Motor neuron (in vitro differentiated cells): ENCODE measurements around the gene IGF2. TPM values are rescaled to one million over a fixed set of nuclear protein-coding genes. Genes with fewer than 3 reads are reported as not detected.

ENCODE experiments used
- ATAC-seq, 8 experiments: fragments of 200-7000 bp; cut with Tn5 transposase; replicated peaks in 6 of 8; 2 replicates each; pipeline ENCODE4 v1.8.0; 2021; ENCODE audit warnings: mild to moderate bottlenecking in 8 of 8, moderate library complexity in 8 of 8
- H3K27ac ChIP-seq, 2 donors: fragments of 250-450 bp; sonication (Bioruptor Pico); 2 replicates each; pipeline ENCODE4 v1.9.0; 2021; ENCODE audit warnings: antibody characterized with exemption in 2 of 2, mild to moderate bottlenecking in 2 of 2, moderate library complexity in 1 of 2
- H3K4me1 ChIP-seq, 2 donors: fragments of 250-450 bp; sonication (Bioruptor Pico); replicated peaks in 1 of 2; 2 replicates each; pipeline ENCODE4 v1.6.1; 2021; ENCODE audit warnings: antibody characterized with exemption in 2 of 2, mild to moderate bottlenecking in 2 of 2, moderate library complexity in 1 of 2
- H3K4me3 ChIP-seq, 5 donors: fragments of 250-450 bp; sonication (Bioruptor Pico); 2 replicates each; pipeline ENCODE4 v1.9.0; 2021; ENCODE audit warnings: antibody characterized with exemption in 5 of 5, mild to moderate bottlenecking in 5 of 5, moderate library complexity in 4 of 5
- WGBS, 10 experiments: fragments of 450-650 bp; shearing (Covaris generic); methylation state at CpG; one replicate each; pipeline ENCODE4 v1.0.0; 2022; 5-methylcytosine and 5-hydroxymethylcytosine counted together
- in situ Hi-C, 9 experiments: fragments of 400-800 bp; cut with MboI; loops; one replicate each; pipeline ENCODE4 v1.15.0; 2021; ENCODE audit warnings: low sequenced_read_pairs in 9 of 9, low pct_unique_long_range_greater_than_20kb in 2 of 9; ENCODE audit not compliant: unreplicated experiment in 9 of 9
- total RNA-seq, 8 experiments: library from RNA; unstranded; fragments of 300-600 nt; gene quantifications; 2 replicates each; pipeline versions ENCODE4 v1.2.3 to v1.2.4, GENCODE V29; 2022

IGF2 gene, protein sequence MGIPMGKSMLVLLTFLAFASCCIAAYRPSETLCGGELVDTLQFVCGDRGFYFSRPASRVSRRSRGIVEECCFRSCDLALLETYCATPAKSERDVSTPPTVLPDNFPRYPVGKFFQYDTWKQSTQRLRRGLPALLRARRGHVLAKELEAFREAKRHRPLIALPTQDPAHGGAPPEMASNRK
- total RNA-seq = 100 to 1,000 TPM in 1 of 8 experiments, 10 to 100 TPM in 2, 1 to 10 TPM in 2, under 1 TPM in 3; 0.52 to 165 (median 3.2) TPM

DNA sequence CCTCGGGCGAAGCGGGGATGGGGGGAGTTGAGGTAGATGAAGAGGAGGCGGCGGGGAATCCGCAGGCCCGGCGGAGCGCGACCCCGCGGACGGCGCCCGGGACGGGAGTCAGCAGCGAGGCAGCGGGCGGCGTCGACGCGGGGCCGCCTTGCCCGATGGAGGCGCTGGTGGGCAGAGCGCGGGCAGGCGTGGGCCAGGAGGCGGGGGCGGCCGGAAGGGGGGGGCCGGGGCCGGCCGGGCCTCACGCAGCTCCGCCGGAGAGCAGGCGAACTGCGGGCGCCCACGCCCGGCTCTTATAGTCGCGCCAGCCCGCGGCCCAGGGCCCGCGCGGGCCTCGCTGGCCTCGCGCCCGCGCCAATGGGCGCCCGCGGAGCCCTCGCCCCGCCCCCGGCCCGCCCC lies at the start of gene IGF2:
IGF2 (minus strand) TSS at position 267 of the 399 bp plus-strand sequence. CDS start 3,866 bp downstream, outside the sequence.
- in situ Hi-C loops = no loop called here
- WGBS, 10 experiments = no CpG with 5 or more reads among the region's 62 CpGs
- Histone ChIP-seq H3K27ac (peak within 1 kb of the TSS in 1 of 2 donors; percentile 52), H3K4me1 (peaks cover 10 to 25% of the 10 kb centered on the region in 2 donors), H3K4me3 (peak within 1 kb of the TSS in 3 of 5 donors; percentile 33 to 43 (median 37))
- peak; percentile 7 to 65 (median 38) for ATAC-seq

DNA sequence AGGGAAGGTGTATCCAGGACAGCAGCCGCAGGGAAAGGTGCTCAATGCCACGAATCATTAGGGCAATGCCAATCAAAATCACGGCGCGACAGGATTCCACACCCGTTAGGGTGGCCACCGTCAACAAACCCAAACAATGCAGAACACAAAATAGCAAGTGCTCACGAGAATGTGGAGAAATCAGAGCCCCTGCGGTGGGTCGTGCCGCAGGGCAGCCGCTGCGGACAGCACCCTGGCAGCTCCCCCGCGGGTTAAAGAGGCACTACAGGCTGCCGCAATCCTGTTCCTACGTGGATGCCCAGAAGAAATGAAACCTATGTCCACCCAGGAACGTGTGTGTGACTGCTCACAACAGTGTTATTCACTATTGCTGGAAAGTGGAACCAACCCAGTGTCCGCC lies 49.6 kb upstream of the IGF2 start:
- peaks cover 17 to 22% of the 10 kb centered on the region in 2 donors for H3K4me1 ChIP-seq
- ATAC-seq = no peak
- H3K4me3 ChIP-seq = no peak overlapping the region
- 40 to 90% (median 83%) methylated on average over 1 to 10 of the region's 19 CpGs; no CpG with 5 or more reads in 2 of the 10 experiments for WGBS, 10 experiments
- in situ Hi-C loops = loop anchor here in 7 of 9 experiments (25.0 kb wide), 3 partner anchors 224 to 699 kb away; partner anchors contain the start of genes TSSC4 (in 5 of the 7), CDKN1C (in 2 of the 7), KCNQ1 (in 1 of the 7) and TRPM5 (in 1 of the 7)
- H3K27ac ChIP-seq = no peak overlapping the region

DNA sequence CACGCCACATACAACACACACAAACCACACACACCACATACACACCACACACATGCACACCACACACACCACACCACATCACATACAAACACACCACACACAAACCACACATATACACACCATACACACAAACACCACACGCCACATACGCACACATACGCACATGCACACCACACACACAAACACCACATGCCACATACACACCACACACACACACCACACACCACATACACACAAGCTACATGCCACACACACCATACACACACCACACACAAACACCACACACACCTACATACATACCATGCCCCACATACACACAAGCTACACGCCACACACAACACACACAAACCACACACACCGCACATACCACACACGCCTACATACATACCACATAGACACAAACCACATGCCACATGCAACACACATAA lies 48.1 kb upstream of the IGF2 start:
- ATAC-seq = no peak
- 43 to 100% (median 90%) methylated on average over 1 to 6 of the region's 7 CpGs; no CpG with 5 or more reads in 3 of the 10 experiments for WGBS, 10 experiments
- in situ Hi-C loops = loop anchor here in 7 of 9 experiments (25.0 kb wide), 3 partner anchors 225 to 700 kb away; partner anchors contain the start of genes TSSC4 (in 5 of the 7), CDKN1C (in 2 of the 7), KCNQ1 (in 1 of the 7) and TRPM5 (in 1 of the 7)

DNA sequence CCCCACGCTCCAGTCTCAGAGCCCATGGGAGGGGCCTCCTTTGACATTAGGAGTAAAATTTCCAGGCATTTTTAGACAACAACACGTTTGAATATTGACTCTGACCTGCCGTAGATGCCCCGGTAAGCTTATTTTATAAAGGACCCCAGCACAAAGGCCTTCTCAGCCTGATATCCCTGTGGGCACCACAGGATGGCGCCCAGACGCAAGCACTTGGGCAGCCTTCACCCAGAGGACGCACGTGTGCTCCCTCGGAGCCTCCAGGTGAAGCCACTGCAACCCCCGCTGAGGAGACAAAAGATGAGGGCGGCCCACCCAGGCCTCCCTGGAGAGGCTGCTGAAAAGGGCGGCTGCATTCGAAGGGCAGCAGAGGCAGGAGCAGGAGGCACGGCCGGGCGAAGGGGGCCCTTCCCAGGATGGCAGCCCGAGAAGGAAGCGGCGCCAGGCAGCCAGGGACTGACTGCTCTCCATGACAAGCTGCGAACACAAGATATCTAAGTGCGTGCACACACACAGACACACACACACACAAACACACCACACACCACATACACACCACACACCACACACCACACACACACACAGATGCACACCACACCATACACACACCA lies 47.6 kb upstream of the IGF2 start:
- 0 to 83% (median 43%) methylated on average over 1 to 9 of the region's 21 CpGs; no CpG with 5 or more reads in 2 of the 10 experiments for WGBS, 10 experiments
- Histone ChIP-seq H3K4me1 (peaks cover 17 to 22% of the 10 kb centered on the region in 2 donors), H3K4me3 (no peak overlapping the region), H3K27ac (no peak overlapping the region)
- peak in 7 of 8 experiments; percentile 12 to 72 (median 26) for ATAC-seq
- in situ Hi-C loops = loop anchor here in 7 of 9 experiments (25.0 kb wide), 3 partner anchors 226 to 701 kb away; partner anchors contain the start of genes TSSC4 (in 5 of the 7), CDKN1C (in 2 of the 7), KCNQ1 (in 1 of the 7) and TRPM5 (in 1 of the 7)

More for the DNA sequence above, 48.1 kb upstream of the IGF2 start:
- no peak overlapping the region for H3K4me3 ChIP-seq
- no peak overlapping the region for H3K27ac ChIP-seq
- peaks cover 17 to 22% of the 10 kb centered on the region in 2 donors for H3K4me1 ChIP-seq

DNA sequence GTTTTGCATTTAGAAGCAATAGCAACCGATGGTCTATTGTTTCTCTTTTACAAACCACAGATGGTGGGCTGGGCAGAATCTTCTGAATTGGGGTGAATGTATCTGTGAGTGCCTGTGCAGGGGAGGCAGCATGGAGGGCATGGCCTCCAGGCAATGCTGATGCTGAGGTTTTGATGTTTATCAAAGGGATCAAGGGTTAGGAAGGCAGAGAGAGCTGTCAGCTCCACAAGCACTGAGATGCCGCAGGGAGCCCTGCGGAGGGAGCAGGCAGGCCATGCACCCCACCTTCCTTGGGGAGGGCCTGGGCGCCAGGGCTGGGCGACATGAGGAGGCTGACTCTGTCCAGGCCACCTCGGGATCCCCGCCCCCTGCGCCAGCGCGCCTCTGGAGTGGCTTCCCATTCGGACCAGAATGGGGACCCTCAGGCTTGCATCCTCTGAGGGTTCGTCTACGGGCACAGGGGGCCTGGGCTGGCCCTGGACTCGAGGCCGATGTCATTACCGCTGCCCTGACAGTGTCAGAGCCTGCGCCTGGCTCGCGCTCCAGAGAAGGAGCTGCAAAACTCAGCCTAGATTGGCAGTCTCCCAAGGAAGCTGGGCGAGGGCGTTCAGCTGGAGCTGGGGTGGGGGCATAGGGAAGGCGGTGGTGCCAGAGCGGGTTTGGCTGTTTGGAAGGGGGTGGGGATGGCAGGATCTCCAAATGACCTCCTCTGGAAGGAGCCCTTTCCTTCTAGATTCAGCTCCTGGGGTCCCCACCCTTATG lies 46.3 kb upstream of the IGF2 start:
- peak in 1 of 8 experiments; percentile 62 for ATAC-seq
- Histone ChIP-seq H3K27ac (no peak overlapping the region), H3K4me3 (no peak overlapping the region), H3K4me1 (peaks cover 8 to 11% of the 10 kb centered on the region in 2 donors)
- in situ Hi-C loops = loop anchor here in 7 of 9 experiments (25.0 kb wide), 3 partner anchors 227 to 702 kb away; partner anchors contain the start of genes TSSC4 (in 5 of the 7), CDKN1C (in 2 of the 7), KCNQ1 (in 1 of the 7) and TRPM5 (in 1 of the 7)
- WGBS, 10 experiments = 24 to 100% (median 85%) methylated on average over 1 to 8 of the region's 23 CpGs; no CpG with 5 or more reads in 3 of the 10 experiments

DNA sequence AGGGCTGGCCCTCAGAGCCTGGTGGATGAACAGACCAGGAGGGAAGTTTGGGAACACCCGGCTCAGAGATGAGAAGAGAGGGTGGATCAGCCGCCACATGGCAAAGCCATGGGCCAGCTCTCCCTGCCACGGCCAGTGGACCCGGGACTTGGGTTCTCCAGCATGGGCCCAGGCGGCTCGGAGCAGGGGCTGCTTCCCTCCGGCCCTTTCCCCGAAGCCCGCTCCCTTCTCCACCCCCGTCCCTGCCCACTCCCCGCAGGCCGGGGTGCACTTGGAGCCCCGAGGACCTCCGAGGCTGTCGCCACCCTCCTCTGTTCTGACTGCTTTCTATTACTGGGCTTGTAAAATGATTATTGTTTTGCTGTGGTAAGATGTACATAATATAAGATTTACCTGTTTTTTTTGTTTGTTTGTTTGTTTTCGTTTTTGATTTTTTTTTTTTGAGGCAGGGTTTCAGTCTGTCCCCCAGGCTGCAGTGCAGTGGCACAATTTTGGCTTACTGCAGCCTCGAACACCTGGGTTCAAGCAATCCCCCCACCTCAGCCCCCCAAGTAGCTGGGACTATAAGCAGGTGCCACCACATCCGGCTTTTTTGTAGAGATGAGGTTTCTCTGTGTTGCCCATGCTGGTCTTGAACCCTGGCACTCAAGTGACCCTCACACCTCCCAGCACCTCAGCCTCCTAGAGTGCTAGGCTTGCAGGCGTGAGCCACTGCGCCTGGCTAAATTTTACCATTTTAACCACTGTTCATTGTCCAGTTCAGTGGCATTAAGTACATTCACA lies 43.7 kb upstream of the IGF2 start:
- in situ Hi-C loops = loop anchor here in 7 of 9 experiments (25.0 kb wide), 3 partner anchors 229 to 704 kb away; partner anchors contain the start of genes TSSC4 (in 5 of the 7), CDKN1C (in 2 of the 7), KCNQ1 (in 1 of the 7) and TRPM5 (in 1 of the 7)
- 63 to 83% (median 78%) methylated on average over 1 to 16 of the region's 20 CpGs; no CpG with 5 or more reads in 6 of the 10 experiments for WGBS, 10 experiments
- ATAC-seq = no peak

DNA sequence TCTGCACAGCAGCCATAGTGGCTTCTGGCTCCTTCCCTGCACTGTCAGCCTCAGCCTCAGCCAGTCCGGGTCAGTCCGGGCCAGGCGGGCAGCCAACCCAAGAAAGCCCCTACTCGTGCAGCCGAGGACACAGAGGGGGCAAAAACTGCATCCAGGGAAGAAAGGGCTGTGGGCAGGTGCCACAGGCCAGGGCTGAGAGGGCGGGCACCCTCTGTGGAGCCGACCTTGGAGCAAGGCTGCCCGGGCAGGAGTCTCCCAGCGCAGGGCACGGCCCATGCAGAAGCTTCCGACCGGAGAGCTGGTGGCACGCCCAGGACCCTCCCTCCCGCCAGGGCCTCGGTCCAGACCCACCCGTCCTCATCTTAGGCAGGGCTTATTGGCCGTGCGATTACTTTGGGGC lies 42.9 kb upstream of the IGF2 start:
- H3K4me1 ChIP-seq = peaks cover 15 to 25% of the 10 kb centered on the region in 2 donors
- in situ Hi-C loops = loop anchor here in 7 of 9 experiments (25.0 kb wide), 3 partner anchors 230 to 705 kb away; partner anchors contain the start of genes TSSC4 (in 5 of the 7), CDKN1C (in 2 of the 7), KCNQ1 (in 1 of the 7) and TRPM5 (in 1 of the 7)
- H3K4me3 ChIP-seq = no peak overlapping the region
- 30 to 90% (median 83%) methylated on average over 2 to 5 of the region's 18 CpGs; no CpG with 5 or more reads in 7 of the 10 experiments for WGBS, 10 experiments
- H3K27ac ChIP-seq = no peak overlapping the region
- ATAC-seq = peak in 1 of 8 experiments; percentile 17

More for the DNA sequence above, 43.7 kb upstream of the IGF2 start:
- Histone ChIP-seq H3K4me3 (no peak overlapping the region), H3K4me1 (peaks cover 15 to 25% of the 10 kb centered on the region in 2 donors), H3K27ac (no peak overlapping the region)

DNA sequence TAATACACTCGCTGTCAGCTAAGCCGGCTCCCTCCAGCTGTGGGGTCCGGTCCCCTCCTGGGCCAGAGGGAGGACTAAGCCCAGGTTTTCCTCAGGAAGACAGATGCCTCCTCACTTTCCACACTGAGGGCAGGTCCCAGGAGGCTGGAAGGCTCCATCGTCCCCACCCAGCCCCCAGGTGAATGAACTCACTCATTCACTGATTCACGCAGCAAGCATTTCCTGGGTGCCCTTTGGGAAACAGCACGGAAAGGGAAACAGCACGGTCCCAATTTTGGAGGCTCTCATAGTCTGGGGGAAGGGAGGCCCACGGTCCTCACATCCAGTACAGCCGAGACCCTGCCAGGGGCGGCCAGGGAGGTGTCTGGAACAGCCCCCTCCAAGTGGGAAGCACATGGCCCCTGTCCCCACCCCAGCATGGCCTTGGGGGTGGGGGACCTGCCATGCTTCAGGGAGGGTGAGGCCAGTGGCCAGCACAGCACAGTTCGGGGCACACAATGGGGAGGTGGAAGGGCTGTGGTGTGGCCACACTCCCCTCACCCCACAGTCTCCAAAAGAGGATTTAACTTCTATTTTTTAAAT lies 41.7 kb upstream of the IGF2 start:
- no peak for ATAC-seq
- Histone ChIP-seq H3K4me1 (peaks cover 15 to 22% of the 10 kb centered on the region in 2 donors), H3K27ac (no peak overlapping the region), H3K4me3 (no peak overlapping the region)
- 74 to 80% (median 76%) methylated on average over 1 to 10 of the region's 11 CpGs; no CpG with 5 or more reads in 7 of the 10 experiments for WGBS, 10 experiments
- in situ Hi-C loops = loop anchor here in 7 of 9 experiments (25.0 kb wide), 3 partner anchors 231 to 706 kb away; partner anchors contain the start of genes TSSC4 (in 5 of the 7), CDKN1C (in 2 of the 7), KCNQ1 (in 1 of the 7) and TRPM5 (in 1 of the 7)

DNA sequence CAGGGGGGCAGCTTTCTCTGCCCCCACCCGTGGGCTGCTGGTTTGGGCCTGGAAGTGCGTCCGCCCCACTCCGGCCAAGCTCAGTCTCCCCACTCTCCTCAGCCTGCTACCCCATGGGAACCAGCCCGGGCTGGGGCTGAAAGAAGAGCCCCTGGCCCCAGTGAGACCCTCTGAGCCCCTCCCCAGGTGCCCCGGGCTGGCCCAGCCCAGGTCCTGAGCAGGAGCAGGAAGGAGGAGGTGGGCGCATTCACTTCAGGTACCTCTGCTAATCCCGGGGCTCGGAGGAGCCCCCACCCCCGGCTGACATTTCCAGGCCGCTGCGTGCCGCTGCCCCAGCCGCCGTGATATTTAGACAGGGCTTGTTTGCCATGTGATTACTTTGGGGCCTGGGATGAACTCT lies 41.2 kb upstream of the IGF2 start:
- 79 to 100% methylated on average over 2 to 5 of the region's 15 CpGs; no CpG with 5 or more reads in 8 of the 10 experiments for WGBS, 10 experiments
- peaks cover 15 to 26% of the 10 kb centered on the region in 2 donors for H3K4me1 ChIP-seq
- H3K4me3 ChIP-seq = no peak overlapping the region
- in situ Hi-C loops = loop anchor here in 7 of 9 experiments (25.0 kb wide), 3 partner anchors 232 to 707 kb away; partner anchors contain the start of genes TSSC4 (in 5 of the 7), CDKN1C (in 2 of the 7), KCNQ1 (in 1 of the 7) and TRPM5 (in 1 of the 7)
- ATAC-seq = no peak
- no peak overlapping the region for H3K27ac ChIP-seq

DNA sequence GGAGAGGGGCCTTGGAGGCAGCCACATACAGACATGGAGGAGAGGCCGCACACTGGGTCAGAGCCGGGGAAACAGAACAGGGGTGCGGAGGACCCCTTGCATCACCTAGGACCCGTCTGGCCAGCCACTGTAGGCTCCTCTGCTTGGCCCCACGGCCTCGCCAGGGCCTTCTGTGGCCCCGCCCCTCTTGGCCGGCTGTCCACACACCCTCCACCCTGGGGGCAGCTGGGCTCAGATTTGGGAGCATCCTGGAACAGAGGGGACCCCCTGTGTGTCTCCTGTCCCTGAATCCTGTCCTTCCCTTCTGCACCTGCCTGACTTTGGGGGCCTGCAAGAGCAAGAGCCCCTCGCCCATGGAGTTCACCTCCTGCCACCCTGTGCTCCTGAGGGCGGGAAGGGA lies 40.3 kb upstream of the IGF2 start:
- peak overlapping the region in 1 of 2 donors; percentile 43 for H3K27ac ChIP-seq
- H3K4me1 ChIP-seq = peaks cover 15 to 27% of the 10 kb centered on the region in 2 donors
- no peak overlapping the region for H3K4me3 ChIP-seq
- in situ Hi-C loops = loop anchor here in 7 of 9 experiments (25.0 kb wide), 3 partner anchors 233 to 708 kb away; partner anchors contain the start of genes TSSC4 (in 5 of the 7), CDKN1C (in 2 of the 7), KCNQ1 (in 1 of the 7) and TRPM5 (in 1 of the 7)
- 40 to 100% (median 90%) methylated on average over 1 to 3 of the region's 10 CpGs; no CpG with 5 or more reads in 6 of the 10 experiments for WGBS, 10 experiments
- no peak for ATAC-seq
